Mesendoderm (in vitro differentiated cells): ENCODE measurements around the gene WDR86.

Experiments used
- DNase-seq: peaks from one replicate; pipeline ENCODE4 v3.0.0; 2013
- H2AK5ac ChIP-seq: 2 replicates; pipeline ENCODE4 v1.6.1; 2013; ENCODE audit warnings: low read length, inconsistent platforms
- H2BK120ac ChIP-seq: 2 replicates; pipeline ENCODE4 v1.6.1; 2013; ENCODE audit warnings: low read depth, mild to moderate bottlenecking, low read length, moderate library complexity, mixed read lengths
- H2BK15ac ChIP-seq: replicated peaks from 2 replicates; pipeline ENCODE4 v1.6.1; 2013; ENCODE audit warnings: low read depth, mild to moderate bottlenecking, moderate library complexity
- H2BK5ac ChIP-seq: 2 replicates; pipeline ENCODE4 v1.6.1; 2013; ENCODE audit warnings: low read length, inconsistent platforms
- H3K18ac ChIP-seq: 2 replicates; pipeline ENCODE4 v1.6.1; 2013; ENCODE audit warnings: mild to moderate bottlenecking, low read length, mixed read lengths
- H3K23ac ChIP-seq: one replicate; pipeline ENCODE4 v1.6.1; 2013; ENCODE audit warnings: low read length
- H3K27ac ChIP-seq: 2 replicates; pipeline ENCODE4 v1.5.1; 2013; ENCODE audit warnings: low read depth, mild to moderate bottlenecking, inconsistent platforms, low read length, moderate library complexity
- H3K27me3 ChIP-seq: 2 replicates; pipeline ENCODE4 v1.6.1; 2013; ENCODE audit warnings: low read length, control low read depth, mild to moderate bottlenecking, inconsistent platforms; ENCODE audit not compliant: insufficient read depth, poor library complexity
- H3K36me3 ChIP-seq: 2 replicates; pipeline ENCODE4 v1.6.1; 2013; ENCODE audit warnings: low read length, inconsistent platforms; ENCODE audit not compliant: control insufficient read depth, insufficient read depth
- H3K4ac ChIP-seq: one replicate; pipeline ENCODE4 v1.6.1; 2013; ENCODE audit warnings: low read depth, mild to moderate bottlenecking, low read length, moderate library complexity
- H3K4me1 ChIP-seq: 2 replicates; pipeline ENCODE4 v1.6.1; 2013; ENCODE audit warnings: low read depth, low read length, inconsistent platforms; ENCODE audit not compliant: control insufficient read depth
- H3K4me2 ChIP-seq: 2 replicates; pipeline ENCODE4 v1.6.1; 2013; ENCODE audit warnings: low read length
- H3K4me3 ChIP-seq: 2 replicates; pipeline ENCODE4 v1.5.1; 2013; ENCODE audit warnings: mild to moderate bottlenecking, low read length
- H3K56ac ChIP-seq: one replicate; pipeline ENCODE4 v1.6.1; 2013; ENCODE audit warnings: low read length
- H3K79me1 ChIP-seq: 2 replicates; pipeline ENCODE4 v1.6.1; 2013; ENCODE audit warnings: low read length, inconsistent platforms
- H3K79me2 ChIP-seq: 2 replicates; pipeline ENCODE4 v1.6.1; 2013; ENCODE audit warnings: mild to moderate bottlenecking, low read length; ENCODE audit not compliant: control insufficient read depth, insufficient read depth
- H3K9ac ChIP-seq: 2 replicates; pipeline ENCODE4 v1.6.1; 2013; ENCODE audit warnings: low read length, inconsistent platforms
- H4K5ac ChIP-seq: one replicate; pipeline ENCODE4 v1.6.1; 2013; ENCODE audit warnings: low read length
- H4K8ac ChIP-seq: one replicate; pipeline ENCODE4 v1.6.1; 2013; ENCODE audit warnings: low read depth, mild to moderate bottlenecking, control low read depth, low read length, moderate library complexity
- WGBS: extraction: QIAGEN DNeasy Blood & Tissue Kit; methylation state at CpG from one replicate; pipeline ENCODE4 v1.1.7; 2013; ENCODE audit warnings: low lambda C conversion rate, missing lambda C conversion rate; ENCODE audit not compliant: insufficient coverage; ENCODE audit errors: extremely low coverage; 5-methylcytosine and 5-hydroxymethylcytosine counted together

The WDR86 gene

GRCh38 chr7:151431281-151431767 lies 21.5 kb upstream of the WDR86 start:
- Histone ChIP-seq H3K18ac (no peak overlapping the region), H4K5ac (no peak overlapping the region), H3K4ac (no peak overlapping the region), H3K27me3 (no peaks in the 10 kb centered on the region), H3K9ac (no peak overlapping the region), H3K4me1 (peaks cover 13% of the 10 kb centered on the region), H3K79me2 (no peaks in the 10 kb centered on the region), H4K8ac (no peak overlapping the region), H3K4me2 (no peak overlapping the region), H3K79me1 (no peaks in the 10 kb centered on the region), H3K27ac (no peak overlapping the region), H2BK15ac (no peak overlapping the region), H3K4me3 (no peak overlapping the region), H2BK5ac (no peak overlapping the region), H3K23ac (no peak overlapping the region), H2AK5ac (no peak overlapping the region), H3K36me3 (no peaks in the 10 kb centered on the region), H2BK120ac (no peak overlapping the region), H3K56ac (no peak overlapping the region)
- no peak for DNase-seq
- no CpG with 5 or more reads among the region's 13 CpGs for WGBS

GRCh38 chr7:151430391-151431205 lies 20.8 kb upstream of the WDR86 start:
- H3K27ac ChIP-seq = no peak overlapping the region
- no peak overlapping the region for H3K4ac ChIP-seq
- H3K36me3 ChIP-seq = no peaks in the 10 kb centered on the region
- H3K4me2 ChIP-seq = no peak overlapping the region
- H3K4me3 ChIP-seq = no peak overlapping the region
- no peak overlapping the region for H3K18ac ChIP-seq
- H3K56ac ChIP-seq = no peak overlapping the region
- no peak for DNase-seq
- H2BK15ac ChIP-seq = no peak overlapping the region
- peaks cover 13% of the 10 kb centered on the region for H3K4me1 ChIP-seq
- H3K79me1 ChIP-seq = no peaks in the 10 kb centered on the region
- H4K5ac ChIP-seq = no peak overlapping the region
- no peak overlapping the region for H3K23ac ChIP-seq
- no peak overlapping the region for H4K8ac ChIP-seq
- H2BK5ac ChIP-seq = no peak overlapping the region
- no peaks in the 10 kb centered on the region for H3K79me2 ChIP-seq
- H2AK5ac ChIP-seq = no peak overlapping the region
- no peak overlapping the region for H2BK120ac ChIP-seq
- no peak overlapping the region for H3K9ac ChIP-seq
- H3K27me3 ChIP-seq = no peaks in the 10 kb centered on the region
- no CpG with 5 or more reads among the region's 16 CpGs for WGBS

DNA sequence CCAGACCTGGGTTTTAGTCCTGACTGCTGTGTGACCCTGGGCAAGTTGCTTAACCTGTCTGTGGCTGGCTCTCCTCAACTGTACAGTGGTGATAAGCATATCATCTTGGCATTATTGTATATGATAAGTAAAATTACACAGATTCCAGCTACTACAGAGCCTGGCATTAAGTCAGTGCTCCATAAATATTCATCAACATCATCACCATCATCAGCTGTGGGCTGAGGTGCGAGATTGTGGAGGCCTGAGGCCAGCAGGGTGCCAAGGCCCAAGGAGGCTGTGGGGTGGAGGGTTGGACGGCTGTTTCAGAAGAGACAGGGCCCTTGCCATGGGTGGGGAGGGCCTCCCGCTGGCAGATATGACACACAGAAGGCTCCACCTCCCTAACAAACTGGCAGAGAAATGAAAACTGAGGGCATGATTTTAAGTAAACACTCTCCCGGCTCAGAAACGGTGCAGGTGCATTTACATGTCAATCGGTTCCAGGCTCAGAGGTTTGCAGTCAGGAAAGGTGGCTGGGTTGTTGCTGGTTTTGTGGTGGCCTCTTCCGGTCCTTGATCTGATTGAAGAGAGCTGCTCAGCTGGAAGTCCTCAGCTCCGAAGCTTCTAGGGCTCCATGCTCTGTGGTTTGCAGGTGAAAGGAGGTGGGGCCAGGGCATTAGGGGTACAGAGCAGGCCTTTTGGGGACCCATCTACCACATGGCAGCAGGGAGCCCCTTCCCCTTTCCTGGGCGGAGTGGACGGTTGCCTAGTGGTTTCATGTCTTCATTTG lies 19.9 kb upstream of the WDR86 start:
- no peak overlapping the region for H3K9ac ChIP-seq
- H3K56ac ChIP-seq = no peak overlapping the region
- no peak overlapping the region for H3K4me3 ChIP-seq
- H3K36me3 ChIP-seq = no peaks in the 10 kb centered on the region
- no peak overlapping the region for H2AK5ac ChIP-seq
- no peak overlapping the region for H3K23ac ChIP-seq
- no peak overlapping the region for H2BK15ac ChIP-seq
- H2BK5ac ChIP-seq = no peak overlapping the region
- H3K79me1 ChIP-seq = no peaks in the 10 kb centered on the region
- no peak overlapping the region for H3K4me2 ChIP-seq
- no peak overlapping the region for H3K4ac ChIP-seq
- H3K18ac ChIP-seq = no peak overlapping the region
- no peak for DNase-seq
- H2BK120ac ChIP-seq = no peak overlapping the region
- WGBS = no CpG with 5 or more reads among the region's 10 CpGs
- H4K8ac ChIP-seq = no peak overlapping the region
- no peak overlapping the region for H4K5ac ChIP-seq
- no peaks in the 10 kb centered on the region for H3K27me3 ChIP-seq
- H3K27ac ChIP-seq = no peak overlapping the region
- H3K4me1 ChIP-seq = peaks cover 13% of the 10 kb centered on the region
- no peaks in the 10 kb centered on the region for H3K79me2 ChIP-seq

DNA sequence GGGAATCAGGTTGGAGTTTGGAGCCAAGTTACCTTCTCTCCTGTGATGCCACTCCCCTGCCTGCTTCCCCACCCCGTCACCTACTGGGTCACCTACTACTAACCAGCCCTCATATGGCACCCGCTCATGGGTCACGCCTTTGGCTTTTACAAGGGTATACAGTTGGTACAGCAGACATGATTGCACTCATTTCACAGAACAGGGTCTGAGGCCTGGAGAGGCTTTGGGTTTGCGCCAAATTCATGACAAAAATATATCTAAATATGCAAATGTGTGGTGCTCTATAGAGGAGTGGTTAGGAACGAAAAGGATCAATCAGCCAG lies 19.4 kb upstream of the WDR86 start:
- Histone ChIP-seq H3K4me2 (no peak overlapping the region), H3K4ac (no peak overlapping the region), H3K4me1 (peaks cover 13% of the 10 kb centered on the region), H2BK120ac (no peak overlapping the region), H3K27me3 (no peaks in the 10 kb centered on the region), H3K4me3 (no peak overlapping the region), H3K27ac (peak overlapping the region; percentile 10), H3K56ac (peak overlapping the region; percentile 68), H3K79me1 (no peaks in the 10 kb centered on the region), H3K79me2 (no peaks in the 10 kb centered on the region), H2AK5ac (peak overlapping the region; percentile 11), H3K36me3 (no peaks in the 10 kb centered on the region), H2BK5ac (no peak overlapping the region), H2BK15ac (no peak overlapping the region), H3K9ac (no peak overlapping the region), H4K5ac (no peak overlapping the region), H3K18ac (no peak overlapping the region), H4K8ac (no peak overlapping the region), H3K23ac (no peak overlapping the region)
- WGBS = no CpG with 5 or more reads among the region's 5 CpGs
- no peak for DNase-seq

DNA sequence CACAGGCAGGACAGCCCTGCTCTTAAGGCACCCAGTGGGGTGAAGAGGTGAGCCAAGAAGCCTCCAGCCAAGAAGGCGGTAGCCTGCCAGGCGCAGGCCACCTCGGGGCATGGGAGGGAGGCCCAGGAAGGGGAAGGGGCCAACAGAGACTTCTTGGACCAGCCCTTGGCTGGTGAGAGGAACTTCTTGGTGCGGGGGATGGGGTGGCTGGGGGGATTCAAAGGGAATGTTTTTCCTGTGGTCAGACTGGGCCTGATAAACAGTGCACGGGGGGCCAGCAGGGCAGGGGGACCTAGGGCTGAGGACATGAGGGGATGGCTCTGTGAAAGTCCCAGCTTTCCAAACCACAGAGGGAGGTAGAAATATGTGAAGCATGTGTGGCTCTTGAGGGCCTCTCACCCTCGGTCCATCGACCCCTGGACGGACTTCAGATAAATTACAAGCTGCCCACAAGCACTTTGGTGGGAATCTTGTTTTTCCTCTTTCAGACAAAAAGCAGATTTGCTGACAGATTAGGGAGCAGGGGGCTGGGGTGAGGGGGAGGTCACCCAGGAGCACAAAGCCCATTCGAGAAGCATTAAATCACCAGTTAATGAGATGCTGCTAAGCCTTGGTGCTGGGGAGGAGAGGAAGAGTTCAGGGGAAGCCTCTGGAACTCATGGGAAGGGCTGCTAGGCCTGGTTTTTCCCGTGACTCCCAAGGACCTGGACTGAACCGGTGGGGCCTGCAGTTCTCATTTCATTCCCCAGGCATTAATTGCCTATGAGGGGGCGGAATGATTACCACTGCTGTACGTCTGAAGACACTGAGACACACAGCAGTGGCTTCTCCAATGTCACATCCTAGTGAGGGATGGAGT lies 18.8 kb upstream of the WDR86 start:
- Histone ChIP-seq H3K79me1 (no peaks in the 10 kb centered on the region), H3K4me2 (no peak overlapping the region), H3K79me2 (no peaks in the 10 kb centered on the region), H3K23ac (no peak overlapping the region), H3K18ac (no peak overlapping the region), H3K4ac (no peak overlapping the region), H3K27ac (peak overlapping the region; percentile 58), H3K4me3 (no peak overlapping the region), H4K8ac (no peak overlapping the region), H2BK15ac (no peak overlapping the region), H2BK5ac (no peak overlapping the region), H3K36me3 (no peaks in the 10 kb centered on the region), H3K4me1 (peaks cover 13% of the 10 kb centered on the region), H3K9ac (no peak overlapping the region), H2AK5ac (no peak overlapping the region), H4K5ac (no peak overlapping the region), H3K27me3 (no peaks in the 10 kb centered on the region), H2BK120ac (no peak overlapping the region), H3K56ac (peak overlapping the region; percentile 68)
- peak; percentile 80 for DNase-seq
- WGBS = no CpG with 5 or more reads among the region's 13 CpGs
